Measurements from ENCODE around the gene TBX6. TPM values are rescaled to one million over a fixed set of nuclear protein-coding genes. Genes with fewer than 3 reads are reported as not detected.
"Not testable (repeated sequence)": the region's sequence is repeated elsewhere in the genome, so short reads cannot be mapped to it uniquely, and the experiment has no call there.

The TBX6 gene
- total RNA-seq, 1 donor from 2014 or later: 3.6 TPM

GRCh38 chr16:30065102-30065942, 26.4 kb downstream of the TBX6 start, which contains the start of gene ALDOA:
Gene ALDOA, plus strand, starts transcription at chr16:30065760. Its CDS starts 1,138 bp downstream, at chr16:30066898.
- peak; percentile 89 for ATAC-seq

GRCh38 chr16:30064729-30065101, 27.0 kb downstream of the TBX6 start:
- no peak for ATAC-seq

DNA sequence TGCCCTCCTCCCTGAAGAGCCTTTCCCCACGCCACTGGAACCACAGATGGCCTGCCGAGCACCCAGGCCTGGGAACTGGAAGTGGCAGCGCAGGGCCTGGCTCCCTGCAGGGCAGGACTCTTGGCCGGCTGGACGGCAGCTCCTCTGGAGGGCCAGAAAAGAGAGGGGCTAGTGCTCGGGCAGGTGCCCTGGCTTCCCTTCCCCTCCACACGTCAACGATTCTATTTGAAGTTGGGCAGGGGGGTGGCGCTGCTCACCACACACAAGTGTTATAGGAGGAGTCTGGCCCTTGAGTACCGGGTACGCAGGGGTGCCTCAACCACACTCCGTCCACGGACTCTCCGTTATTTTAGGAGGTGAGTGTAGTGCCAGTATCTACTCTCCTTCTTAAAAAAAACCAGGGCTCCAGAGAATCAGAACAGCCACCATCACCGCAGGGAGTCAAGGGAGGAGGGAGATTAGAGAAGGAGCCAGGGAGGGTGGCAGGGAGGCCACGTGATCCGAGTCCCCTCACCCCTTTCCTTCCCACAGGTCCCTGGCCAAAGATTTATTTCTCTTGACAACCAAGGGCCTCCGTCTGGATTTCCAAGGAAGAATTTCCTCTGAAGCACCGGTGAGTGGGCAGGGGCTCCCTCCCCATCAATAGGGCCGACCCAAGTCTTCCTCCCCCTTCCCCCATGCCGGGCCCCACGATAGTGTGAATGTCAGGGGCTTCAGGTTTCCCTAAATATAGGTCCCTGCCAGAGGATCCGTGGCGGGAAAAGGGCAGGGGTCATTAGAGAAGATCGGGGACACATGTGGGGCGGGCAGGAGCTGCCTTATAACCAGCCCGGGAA, 27.6 kb downstream of the TBX6 start:
- peak; percentile 2 for ATAC-seq

DNA sequence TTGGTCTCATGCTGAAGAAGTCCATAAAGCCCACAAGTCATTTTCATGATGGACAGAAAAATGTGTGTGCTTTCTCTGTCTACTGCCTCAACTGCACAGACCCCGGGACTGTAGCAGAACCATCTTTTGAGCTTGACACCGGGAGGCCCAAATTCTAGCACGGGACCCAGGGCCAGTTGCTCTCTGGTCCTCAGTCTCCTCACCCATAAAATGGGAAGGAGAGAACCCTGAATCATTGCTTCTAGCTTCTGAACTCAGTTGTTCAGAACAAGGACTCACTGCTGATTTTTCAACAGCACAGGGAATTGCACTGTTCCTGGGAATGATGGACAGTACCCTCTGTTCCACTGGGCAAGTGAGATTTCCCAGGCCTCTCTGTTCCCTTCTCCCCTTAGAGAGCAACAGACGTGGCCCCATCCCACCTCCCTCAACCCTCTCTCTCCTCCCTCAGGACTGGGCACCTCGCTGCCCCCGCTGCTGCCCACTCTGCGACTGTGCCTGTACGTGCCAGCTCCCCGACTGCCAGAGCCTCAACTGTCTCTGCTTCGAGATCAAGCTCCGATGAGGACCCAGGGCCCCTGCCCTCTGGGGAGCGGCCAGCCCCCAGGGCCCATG, 28.3 kb downstream of the TBX6 start:
- no peak for ATAC-seq

- no peak for ATAC-seq
Measured at GRCh38 chr16:30060836-30061554, 30.7 kb downstream of the TBX6 start.

GRCh38 chr16:30060346-30060745, 31.4 kb downstream of the TBX6 start:
- ATAC-seq: no peak

DNA sequence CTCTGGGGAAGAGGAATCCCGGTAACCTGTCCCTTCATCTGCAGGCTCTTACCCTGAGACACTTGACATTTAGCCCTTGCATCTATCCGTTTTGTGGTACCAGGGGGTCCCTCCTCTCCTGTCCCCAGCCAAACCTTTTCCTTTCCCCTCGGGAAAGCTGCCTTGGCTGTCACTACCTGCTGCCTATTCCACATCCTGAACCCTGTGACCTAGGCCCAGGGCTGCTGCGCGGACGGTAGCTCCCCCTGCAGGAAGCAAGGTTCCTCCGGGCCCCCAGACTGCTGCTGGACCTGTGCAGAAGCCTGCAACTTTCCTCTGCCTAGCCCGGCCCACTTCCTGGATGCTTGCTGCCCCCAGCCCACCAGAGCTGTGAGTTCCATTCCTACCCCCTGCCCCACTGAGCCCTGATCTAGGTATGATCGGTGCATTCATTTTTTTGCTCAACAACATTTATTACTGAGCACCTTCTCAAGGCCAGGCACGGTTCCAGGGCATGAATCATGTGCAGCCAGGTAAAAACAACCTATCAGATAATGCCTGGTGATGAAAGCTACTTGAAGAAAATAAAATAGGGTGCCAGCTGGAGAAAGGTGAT, 36.7 kb downstream of the TBX6 start:
- peak; percentile 51 for ATAC-seq

DNA sequence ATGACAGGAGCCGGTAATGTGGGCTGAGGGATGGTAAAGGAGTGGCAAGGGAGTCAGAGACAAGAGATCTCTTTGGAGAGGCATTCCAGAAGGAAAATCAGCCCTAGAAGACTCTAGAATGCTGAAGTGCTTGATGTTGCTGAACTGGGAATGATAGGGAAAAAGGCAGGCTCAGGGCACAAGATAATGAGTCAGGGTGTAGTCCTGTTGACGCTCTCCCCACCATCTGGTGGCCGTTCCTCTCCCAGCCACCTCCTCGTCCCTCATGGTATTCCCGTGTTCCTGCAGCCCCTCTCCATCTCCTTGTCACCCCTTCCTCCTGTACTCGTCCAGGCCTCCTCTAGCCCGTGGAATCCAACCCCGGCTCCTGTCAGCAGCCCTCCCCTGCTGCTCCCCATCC, 37.3 kb downstream of the TBX6 start:
- ATAC-seq: no peak

GRCh38 chr16:30053376-30054015, 38.2 kb downstream of the TBX6 start:
- peak; percentile 9 for ATAC-seq

DNA sequence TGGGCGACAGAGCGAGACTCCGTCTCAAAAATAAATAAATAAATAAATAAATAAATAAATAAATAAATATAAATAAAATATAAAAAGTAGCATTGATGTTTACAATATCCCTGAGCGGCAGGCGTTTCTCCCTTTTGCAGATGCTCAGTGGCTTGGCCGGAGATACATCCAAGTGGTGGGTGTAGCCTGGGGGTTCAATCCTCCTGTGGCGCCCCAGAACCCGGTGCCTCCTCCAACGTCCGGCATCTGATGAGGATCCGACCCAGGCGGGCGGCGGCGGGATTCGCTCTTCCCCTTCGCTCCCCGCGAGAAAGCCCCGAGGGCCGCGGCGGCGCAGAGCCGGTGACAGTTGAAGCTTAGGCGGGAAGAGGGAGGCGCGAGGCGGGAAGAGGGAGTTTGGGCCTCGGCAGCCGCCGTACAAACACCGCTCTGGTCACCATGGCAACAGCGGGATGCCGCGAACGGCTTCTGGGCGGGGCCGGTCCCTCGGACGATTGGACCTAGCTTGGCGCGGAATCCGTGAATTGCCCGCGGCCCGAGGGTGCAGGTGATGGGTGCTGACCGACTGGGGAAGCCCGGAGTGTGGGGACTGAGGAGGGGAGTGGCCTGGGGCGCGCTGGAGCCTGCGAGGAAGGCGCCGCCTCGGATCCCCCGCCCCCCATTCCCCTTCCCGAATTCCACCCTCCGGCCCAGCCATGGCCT, 38.9 kb downstream of the TBX6 start:
- ATAC-seq: peak; percentile 73

DNA sequence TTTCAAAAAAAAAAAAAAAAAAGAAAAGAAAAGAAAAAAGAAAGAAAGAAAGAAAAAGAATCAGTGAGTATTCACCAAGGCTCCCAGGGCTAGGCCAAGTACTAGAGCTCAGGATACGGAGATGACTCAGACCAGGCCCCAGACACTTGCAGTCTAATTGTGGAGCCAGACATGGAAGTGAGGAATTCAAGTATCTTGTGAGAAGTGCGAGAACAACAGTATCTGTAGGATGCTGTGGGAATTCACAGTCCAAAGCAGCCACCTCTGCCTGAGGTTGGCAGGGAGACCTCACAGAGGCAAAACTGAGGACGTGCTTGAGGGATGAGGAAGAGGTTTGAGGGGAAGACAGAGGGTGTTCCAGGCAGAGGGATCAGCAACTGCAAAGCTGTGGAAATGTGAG, 40.2 kb downstream of the TBX6 start:
- no peak for ATAC-seq

DNA sequence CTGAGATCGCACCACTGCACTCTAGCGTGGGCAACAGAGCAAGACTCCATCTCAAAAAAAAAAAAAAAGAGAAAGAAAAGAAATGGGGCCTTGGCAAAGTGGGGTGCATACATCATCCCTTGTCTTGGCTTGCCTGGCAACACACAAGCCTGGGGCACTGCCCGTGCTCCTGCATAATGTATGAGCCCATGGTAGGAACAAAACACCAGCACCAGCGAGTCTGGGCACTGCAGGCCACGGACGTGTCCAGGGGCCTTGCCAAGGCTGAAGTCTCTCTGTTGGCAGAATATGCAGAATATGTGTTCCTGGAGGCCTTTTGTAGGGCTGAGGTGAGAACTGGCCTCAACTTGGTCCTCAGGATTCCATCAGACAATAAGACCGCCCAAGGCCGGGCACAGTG, 41.9 kb downstream of the TBX6 start:
- ATAC-seq: peak; percentile 64

DNA sequence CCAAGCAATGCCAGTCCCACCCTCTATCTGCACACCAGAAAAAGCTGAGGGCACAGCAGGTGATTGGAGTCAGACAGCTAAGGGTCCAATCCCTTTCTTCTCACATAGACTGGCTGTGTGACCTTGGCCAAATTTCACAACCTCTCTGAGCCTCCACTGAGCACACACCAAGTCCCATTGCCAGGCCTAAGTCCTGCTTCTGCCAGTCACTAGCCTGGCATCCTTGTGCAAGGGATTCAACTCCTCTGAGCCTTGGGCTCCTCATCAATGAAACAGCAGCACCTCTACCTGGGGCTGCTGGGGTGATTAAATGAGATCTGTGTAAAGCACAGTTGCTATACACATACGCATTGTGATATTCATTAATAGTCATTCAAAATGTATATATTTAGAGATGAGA, 45.1 kb downstream of the TBX6 start:
- no peak for ATAC-seq

DNA sequence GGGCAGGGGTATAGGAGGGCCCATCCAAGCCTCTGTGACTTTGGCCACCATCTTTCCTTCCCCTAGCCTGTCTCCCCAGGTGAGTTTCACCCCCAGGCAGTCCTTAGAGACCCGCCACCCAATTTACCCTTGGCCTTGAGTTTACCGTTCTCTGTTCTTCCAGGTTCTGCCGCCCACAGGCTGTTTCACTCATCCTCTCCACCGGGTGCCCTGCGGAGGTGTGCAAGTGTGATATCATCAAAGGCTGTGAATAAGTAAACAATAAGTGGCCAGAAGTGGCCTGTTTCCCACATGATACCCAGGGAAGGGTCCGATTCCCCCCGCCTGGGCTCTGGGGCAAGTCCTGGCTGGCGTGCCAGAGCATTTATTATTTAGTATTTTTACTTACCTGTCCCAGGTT, 45.5 kb downstream of the TBX6 start:
- ATAC-seq: no peak

DNA sequence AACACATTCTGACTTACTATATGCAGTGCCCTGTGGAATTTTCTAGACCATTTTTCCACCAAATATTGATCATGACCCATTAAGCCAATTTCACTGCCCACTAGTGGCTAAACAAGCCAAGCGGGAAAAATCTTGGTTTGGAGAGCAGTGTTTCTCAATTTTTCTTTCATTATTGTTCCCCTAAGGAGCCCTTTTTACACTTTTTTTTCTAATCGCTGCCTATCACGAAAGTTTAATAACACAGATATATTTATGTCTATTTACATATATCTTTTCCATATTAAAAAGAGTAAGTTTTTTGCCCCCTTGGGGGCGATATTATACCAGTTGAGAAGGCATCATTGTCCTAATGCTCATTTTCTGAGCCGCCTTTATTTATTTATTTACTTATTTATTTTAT, 49.9 kb downstream of the TBX6 start:
- ATAC-seq: no peak

DNA sequence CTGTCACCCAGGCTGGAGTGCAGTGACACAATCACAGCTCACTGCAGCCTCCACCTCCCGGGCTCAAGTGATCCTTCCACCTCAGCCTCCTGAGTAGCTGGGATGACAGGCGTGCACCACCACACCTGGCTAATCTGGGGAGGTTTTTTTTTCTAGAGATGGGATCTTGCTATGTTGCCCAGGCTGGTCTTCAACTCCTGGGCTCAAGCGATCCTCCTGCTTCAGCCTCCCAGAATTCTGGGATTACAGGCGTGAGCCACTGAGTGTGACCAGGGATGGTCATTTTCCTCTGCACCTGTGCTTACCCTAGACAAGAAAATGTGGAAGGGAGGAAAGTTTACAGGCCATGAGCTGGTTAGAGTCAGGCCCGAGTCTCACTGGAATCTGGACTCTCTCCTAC, 51.0 kb downstream of the TBX6 start:
- ATAC-seq: not testable (repeated sequence)

DNA sequence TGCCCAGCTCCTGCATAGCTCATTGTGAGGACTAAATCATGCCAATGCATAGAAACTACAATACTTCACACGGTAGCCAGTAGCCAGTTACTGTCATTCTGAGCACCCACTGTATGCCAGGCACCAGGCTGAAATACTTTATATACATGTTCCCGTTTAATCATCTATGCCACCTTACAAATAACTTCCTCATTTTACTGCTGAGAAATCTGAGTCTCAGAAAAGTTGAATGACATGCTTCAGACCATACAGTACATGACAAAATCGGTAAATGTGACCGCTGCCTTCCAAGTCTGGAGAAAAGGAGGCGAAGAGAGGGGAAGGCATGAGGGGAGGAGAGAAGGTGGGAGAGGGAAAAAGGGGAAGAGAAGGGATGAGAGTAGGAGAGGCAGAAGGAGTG, 51.5 kb downstream of the TBX6 start:
- no peak for ATAC-seq
